ENCODE data around the gene IFNLR1.
"Not testable (repeated sequence)": the region's sequence is repeated elsewhere in the genome, so short reads cannot be mapped to it uniquely, and the experiment has no call there.

The IFNLR1 gene

DNA sequence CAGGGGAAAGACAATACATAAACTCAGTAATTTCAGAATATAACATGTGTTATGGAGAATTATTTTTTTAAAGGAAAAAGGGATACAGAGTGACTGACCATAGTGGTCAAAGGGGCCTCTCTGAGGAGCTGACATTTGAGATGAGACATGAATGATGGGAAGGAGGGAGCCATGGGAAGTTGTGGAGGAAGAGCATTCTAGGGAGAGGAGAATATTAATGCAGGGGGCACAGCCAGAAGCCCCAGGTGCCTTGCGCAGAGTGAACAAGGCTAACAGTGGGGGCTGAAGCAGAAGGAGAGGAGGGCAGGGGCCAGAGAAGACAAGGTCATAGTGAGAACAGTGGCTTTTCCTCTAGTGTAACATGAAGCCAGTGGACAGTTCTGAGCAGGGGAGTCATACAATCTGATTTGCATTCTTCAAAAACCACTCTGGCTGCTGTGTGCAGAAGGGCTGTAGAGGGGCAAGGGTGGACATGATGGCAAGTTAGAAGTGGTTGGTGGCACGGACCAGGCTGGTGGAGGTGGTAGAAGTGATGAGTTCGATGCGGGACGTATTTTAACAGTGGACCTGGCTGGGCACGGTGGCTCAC lies 28.2 kb upstream of the IFNLR1 start:
- Histone ChIP-seq H3K4me1 (ENCODE audit: insufficient read depth, low read length) (no peaks in the 10 kb centered on the region), H3K36me3 (ENCODE audit: insufficient read depth, low read length) (no peaks in the 10 kb centered on the region), H3K9me3 (ENCODE audit: low read length) (peaks cover 2% of the 10 kb centered on the region), H3K27me3 (ENCODE audit: insufficient read depth, low read length) (peaks cover 6% of the 10 kb centered on the region), H3K4me3 (ENCODE audit: low read length) (no peak overlapping the region), H2AFZ (ENCODE audit: low read depth, low read length) (no peak overlapping the region)

DNA sequence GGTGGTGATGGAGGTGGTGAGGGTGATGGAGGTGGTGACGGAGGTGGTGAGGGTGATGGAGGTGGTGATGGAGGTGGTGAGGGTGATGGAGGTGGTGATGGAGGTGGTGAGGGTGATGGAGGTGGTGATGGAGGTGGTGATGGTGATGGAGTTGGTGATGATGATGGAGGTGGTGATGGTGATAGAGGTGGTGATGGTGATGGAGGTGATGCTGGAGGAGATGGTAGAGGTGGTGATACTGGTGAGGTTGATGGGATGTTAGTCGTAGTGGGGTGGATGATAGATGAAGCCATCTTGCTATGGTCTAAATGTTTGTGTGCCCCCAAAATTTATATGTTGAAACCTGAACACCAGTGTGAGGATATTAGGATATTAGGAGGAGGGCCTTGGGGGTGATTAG lies 25.3 kb upstream of the IFNLR1 start:
- Histone ChIP-seq H3K36me3 (ENCODE audit: insufficient read depth, low read length) (no peaks in the 10 kb centered on the region), H3K4me3 (ENCODE audit: low read length) (no peak overlapping the region), H3K9me3 (ENCODE audit: low read length) (peaks cover 2% of the 10 kb centered on the region), H3K27me3 (ENCODE audit: insufficient read depth, low read length) (no peaks in the 10 kb centered on the region), H3K4me1 (ENCODE audit: insufficient read depth, low read length) (no peaks in the 10 kb centered on the region), H2AFZ (ENCODE audit: low read depth, low read length) (no peak overlapping the region)

DNA sequence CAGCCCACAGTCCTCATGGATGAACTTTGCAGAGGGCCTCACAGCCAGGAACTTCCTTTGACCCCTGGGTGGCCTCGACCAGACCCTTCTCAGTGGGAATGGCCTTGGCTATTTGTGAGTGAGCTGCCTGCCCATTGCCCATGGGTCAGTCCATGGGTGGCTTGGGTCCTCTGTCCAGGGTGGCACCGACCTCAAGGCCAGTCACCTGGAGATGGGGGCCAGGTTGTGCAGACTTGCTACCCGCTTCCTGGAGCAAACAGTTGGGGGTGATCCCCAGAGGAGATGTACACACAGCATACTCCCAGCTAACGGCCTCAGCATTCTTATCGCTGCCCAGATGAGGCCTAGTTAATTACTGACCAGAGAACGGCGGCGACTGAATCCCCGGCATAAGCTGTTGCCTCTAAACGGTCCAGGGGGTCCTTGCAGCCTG lies 23.1 kb upstream of the IFNLR1 start:
- H3K4me1 ChIP-seq (ENCODE audit: insufficient read depth, low read length): no peaks in the 10 kb centered on the region
- H3K27me3 ChIP-seq (ENCODE audit: insufficient read depth, low read length): no peaks in the 10 kb centered on the region
- H3K4me3 ChIP-seq (ENCODE audit: low read length): no peak overlapping the region
- no peak overlapping the region for H2AFZ ChIP-seq (ENCODE audit: low read depth, low read length)
- H3K36me3 ChIP-seq (ENCODE audit: insufficient read depth, low read length): no peaks in the 10 kb centered on the region
- peaks cover 2% of the 10 kb centered on the region for H3K9me3 ChIP-seq (ENCODE audit: low read length)

DNA sequence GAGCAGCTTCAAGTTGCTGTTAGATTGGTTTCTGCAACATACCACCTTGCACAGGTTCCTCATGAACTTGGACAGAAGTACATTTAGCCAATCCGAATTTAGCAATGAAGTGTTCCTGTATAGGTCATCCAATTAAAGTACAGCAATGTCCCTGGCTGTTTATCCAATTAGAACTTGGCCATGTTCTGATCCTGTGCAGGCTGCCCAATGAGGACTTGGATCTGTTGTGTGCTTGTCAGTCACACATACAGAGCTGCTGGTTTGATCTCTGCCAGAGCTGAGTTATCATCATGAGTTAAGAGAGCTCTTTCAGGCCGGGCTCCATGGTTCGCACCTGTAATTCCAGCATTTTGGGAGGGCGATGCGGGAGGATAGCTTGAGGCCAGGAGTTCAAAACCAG lies 22.0 kb upstream of the IFNLR1 start:
- Histone ChIP-seq H3K4me1 (ENCODE audit: insufficient read depth, low read length) (no peaks in the 10 kb centered on the region), H3K27me3 (ENCODE audit: insufficient read depth, low read length) (no peaks in the 10 kb centered on the region), H3K4me3 (ENCODE audit: low read length) (no peak overlapping the region), H3K36me3 (ENCODE audit: insufficient read depth, low read length) (no peaks in the 10 kb centered on the region), H3K9me3 (ENCODE audit: low read length) (peaks cover 2% of the 10 kb centered on the region), H2AFZ (ENCODE audit: low read depth, low read length) (no peak overlapping the region)

DNA sequence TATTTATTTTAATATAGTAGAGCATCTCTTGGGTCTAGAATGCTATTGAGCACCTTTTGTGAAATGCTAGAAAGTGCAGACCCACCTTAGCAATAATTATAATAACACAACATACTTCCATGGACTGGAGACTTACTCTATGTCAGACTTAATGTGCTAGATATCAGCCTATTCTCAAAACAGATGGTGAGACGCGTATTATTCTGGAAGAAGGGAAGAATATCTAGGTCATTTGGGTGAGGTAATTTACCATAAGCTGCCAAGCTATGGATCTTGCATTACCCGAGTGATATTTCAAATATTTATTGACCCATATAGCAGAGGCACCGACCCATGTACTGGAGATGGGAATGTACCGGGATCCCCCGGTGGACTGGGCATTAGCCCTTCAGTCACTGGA lies 20.6 kb upstream of the IFNLR1 start:
- no peaks in the 10 kb centered on the region for H3K4me1 ChIP-seq (ENCODE audit: insufficient read depth, low read length)
- peaks cover 2% of the 10 kb centered on the region for H3K9me3 ChIP-seq (ENCODE audit: low read length)
- H2AFZ ChIP-seq (ENCODE audit: low read depth, low read length): no peak overlapping the region
- H3K27me3 ChIP-seq (ENCODE audit: insufficient read depth, low read length): no peaks in the 10 kb centered on the region
- no peak overlapping the region for H3K4me3 ChIP-seq (ENCODE audit: low read length)
- no peaks in the 10 kb centered on the region for H3K36me3 ChIP-seq (ENCODE audit: insufficient read depth, low read length)

DNA sequence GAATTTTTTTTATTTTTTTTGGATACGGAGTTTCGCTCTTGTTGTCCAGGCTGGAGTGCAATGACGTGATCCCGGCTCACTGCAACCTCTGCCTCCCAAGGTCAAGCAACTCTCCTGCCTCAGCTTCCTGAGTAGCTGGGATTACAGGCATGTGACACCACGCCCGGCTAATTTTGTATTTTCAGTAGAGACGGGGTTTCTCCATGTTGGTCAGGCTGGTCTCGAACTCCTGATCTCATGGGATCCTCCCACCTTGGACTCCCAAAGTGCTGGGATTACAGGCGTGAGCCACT lies 20.3 kb upstream of the IFNLR1 start:
- not testable (repeated sequence) for H3K4me3 ChIP-seq (ENCODE audit: low read length)

DNA sequence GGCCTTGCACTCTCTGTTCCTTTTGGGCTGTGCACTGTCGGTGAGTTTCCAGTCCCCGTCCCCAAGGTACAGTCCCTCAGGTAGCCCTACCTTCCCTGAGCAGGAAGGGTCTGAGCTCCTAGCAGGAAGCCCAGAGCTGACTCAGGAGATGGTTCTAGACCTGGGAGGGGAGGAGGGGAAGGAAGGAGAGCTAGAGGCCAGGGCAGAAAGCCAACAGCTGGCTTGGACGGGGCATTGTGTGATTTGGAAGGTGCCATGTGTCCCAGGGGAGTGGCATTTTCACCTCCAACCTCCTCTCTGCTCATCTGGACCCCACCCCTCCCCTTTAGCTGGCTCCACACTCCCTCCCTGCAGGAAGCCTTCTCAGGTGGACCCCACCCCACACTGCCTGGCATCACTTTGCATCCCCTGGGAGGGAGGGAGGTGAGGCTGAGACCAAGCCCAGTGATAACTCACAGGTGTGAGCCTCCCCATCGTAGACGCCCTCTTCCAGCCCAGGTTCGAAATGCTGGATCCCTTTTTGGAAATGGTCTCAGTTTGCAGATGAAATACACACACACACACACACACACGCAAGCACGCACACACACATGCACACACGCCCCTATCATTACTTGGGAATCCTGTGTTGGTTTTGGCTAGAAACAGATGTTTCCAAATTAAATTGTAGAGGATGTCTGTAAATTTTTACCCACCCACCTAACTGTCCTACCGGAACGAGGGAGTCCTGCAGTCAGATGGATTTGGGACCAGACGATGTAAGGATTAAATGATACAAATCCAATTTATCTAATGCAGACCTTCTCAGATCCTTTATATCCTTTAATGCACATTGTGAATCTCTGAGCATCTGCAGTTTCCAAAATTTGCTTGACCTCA lies 19.7 kb upstream of the IFNLR1 start:
- H3K9me3 ChIP-seq (ENCODE audit: low read length): no peaks in the 10 kb centered on the region
- H3K27me3 ChIP-seq (ENCODE audit: insufficient read depth, low read length): no peaks in the 10 kb centered on the region
- H3K4me1 ChIP-seq (ENCODE audit: insufficient read depth, low read length): no peaks in the 10 kb centered on the region
- H3K36me3 ChIP-seq (ENCODE audit: insufficient read depth, low read length): no peaks in the 10 kb centered on the region
- no peak overlapping the region for H3K4me3 ChIP-seq (ENCODE audit: low read length)
- H2AFZ ChIP-seq (ENCODE audit: low read depth, low read length): no peak overlapping the region

More for the DNA sequence above, 20.3 kb upstream of the IFNLR1 start:
- H3K36me3 ChIP-seq (ENCODE audit: insufficient read depth, low read length); H3K9me3 ChIP-seq (ENCODE audit: low read length); H3K27me3 ChIP-seq (ENCODE audit: insufficient read depth, low read length); H2AFZ ChIP-seq (ENCODE audit: low read depth, low read length); H3K4me1 ChIP-seq (ENCODE audit: insufficient read depth, low read length): not testable (repeated sequence)

DNA sequence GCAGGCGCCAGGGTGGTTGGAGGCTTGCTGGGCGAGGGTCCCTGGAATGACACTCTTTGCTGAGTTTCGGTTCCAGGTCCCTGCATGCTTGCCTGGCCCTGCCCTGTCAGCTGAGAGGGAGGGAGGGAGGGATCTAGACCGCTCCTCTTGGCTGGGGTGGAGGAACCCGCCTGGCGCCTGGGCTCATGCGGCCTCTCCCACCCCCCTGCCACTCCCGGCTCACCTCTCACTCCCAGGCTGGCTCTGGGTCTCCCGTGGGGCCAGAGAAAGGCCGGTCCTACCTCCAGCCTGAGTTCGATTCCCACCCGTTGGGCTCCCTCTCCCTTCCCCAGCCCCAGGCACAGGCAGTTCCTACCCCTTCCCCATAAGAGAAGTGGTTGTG lies 19.0 kb upstream of the IFNLR1 start:
- Histone ChIP-seq H3K36me3 (ENCODE audit: insufficient read depth, low read length) (no peaks in the 10 kb centered on the region), H3K27me3 (ENCODE audit: insufficient read depth, low read length) (no peaks in the 10 kb centered on the region), H3K9me3 (ENCODE audit: low read length) (no peaks in the 10 kb centered on the region), H3K4me3 (ENCODE audit: low read length) (no peak overlapping the region), H2AFZ (ENCODE audit: low read depth, low read length) (no peak overlapping the region), H3K4me1 (ENCODE audit: insufficient read depth, low read length) (no peaks in the 10 kb centered on the region)

DNA sequence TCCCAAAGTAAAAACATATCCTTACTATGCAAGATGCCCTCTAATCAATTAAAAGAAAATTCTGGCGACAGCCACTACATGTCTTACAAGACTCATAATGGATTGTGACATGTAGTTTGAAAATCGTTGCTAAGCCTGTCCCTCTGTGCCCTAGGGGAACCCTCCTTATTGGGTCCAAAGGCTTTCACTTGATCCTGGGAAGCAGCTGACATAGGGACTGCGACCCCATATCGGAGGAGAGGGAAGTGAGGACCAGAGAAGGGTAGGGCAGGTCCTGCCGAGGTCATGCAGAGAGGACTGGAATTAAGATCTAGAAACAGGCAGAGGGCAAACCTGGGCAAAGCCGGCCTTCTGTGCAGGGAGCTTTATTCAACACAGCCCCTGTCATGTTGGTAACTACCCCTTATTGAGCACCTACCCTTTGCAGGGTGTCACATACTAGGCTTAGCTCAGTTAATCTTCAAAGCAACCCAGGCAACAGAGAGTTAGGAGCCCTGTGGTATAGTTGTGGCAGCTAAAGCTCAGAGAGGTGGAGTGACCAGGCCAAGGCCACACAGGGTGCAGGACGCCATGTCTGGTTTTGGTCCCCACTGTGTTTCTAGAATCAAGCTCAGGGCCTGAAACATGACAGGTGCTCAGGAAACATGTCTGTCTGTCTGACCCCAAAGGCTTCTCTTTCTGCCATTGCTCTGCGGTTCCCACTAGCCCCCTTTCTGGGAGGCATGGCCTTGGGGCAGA lies 18.4 kb upstream of the IFNLR1 start:
- H2AFZ ChIP-seq (ENCODE audit: low read depth, low read length): no peak overlapping the region
- H3K4me3 ChIP-seq (ENCODE audit: low read length): no peak overlapping the region
- H3K27me3 ChIP-seq (ENCODE audit: insufficient read depth, low read length): no peaks in the 10 kb centered on the region
- no peaks in the 10 kb centered on the region for H3K36me3 ChIP-seq (ENCODE audit: insufficient read depth, low read length)
- no peaks in the 10 kb centered on the region for H3K9me3 ChIP-seq (ENCODE audit: low read length)
- no peaks in the 10 kb centered on the region for H3K4me1 ChIP-seq (ENCODE audit: insufficient read depth, low read length)

DNA sequence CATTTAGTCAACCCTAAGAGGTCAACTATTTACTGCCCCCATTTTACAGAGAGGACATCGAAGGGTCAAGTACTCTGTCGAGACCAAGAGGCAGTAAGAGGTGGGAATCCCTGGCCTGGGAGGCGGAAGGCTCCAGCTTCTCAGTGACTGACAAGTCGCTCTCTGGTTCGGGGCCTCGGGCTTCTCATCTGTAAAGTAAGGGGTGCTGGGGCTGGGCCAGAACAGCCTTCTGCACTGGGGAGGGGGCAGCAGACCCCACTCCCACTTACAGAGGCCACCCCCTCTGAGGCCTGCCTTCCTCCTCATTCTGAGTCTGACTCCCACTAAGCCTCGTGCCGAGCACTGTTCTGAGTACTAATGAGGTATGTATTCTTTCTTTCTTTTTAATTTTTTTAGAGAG lies 17.0 kb upstream of the IFNLR1 start:
- Histone ChIP-seq H3K4me1 (ENCODE audit: insufficient read depth, low read length) (no peaks in the 10 kb centered on the region), H3K27me3 (ENCODE audit: insufficient read depth, low read length) (no peaks in the 10 kb centered on the region), H3K36me3 (ENCODE audit: insufficient read depth, low read length) (no peaks in the 10 kb centered on the region), H3K9me3 (ENCODE audit: low read length) (no peaks in the 10 kb centered on the region), H3K4me3 (ENCODE audit: low read length) (no peak overlapping the region), H2AFZ (ENCODE audit: low read depth, low read length) (no peak overlapping the region)

DNA sequence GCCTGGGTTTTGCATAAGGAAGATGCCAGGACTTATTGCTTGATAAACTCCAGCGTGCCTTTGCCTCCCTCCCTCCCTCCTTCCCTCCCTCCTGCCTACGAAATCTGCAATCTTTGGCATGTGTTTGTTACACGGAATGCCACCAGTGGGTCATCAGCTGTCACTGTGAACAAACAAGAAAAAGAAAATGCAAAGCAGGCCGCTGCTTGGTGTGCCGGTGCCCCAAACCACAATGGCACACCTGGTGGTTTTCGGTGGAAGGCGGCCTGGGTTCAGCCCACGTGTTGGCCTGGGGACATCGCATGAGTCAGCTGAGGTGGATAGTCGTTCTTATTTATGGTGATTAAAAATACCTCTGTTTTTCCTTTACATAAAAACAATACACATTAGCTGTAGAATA lies 16.3 kb upstream of the IFNLR1 start:
- H3K36me3 ChIP-seq (ENCODE audit: insufficient read depth, low read length): no peaks in the 10 kb centered on the region
- H3K4me1 ChIP-seq (ENCODE audit: insufficient read depth, low read length): no peaks in the 10 kb centered on the region
- H3K27me3 ChIP-seq (ENCODE audit: insufficient read depth, low read length): no peaks in the 10 kb centered on the region
- no peak overlapping the region for H2AFZ ChIP-seq (ENCODE audit: low read depth, low read length)
- H3K9me3 ChIP-seq (ENCODE audit: low read length): no peaks in the 10 kb centered on the region
- H3K4me3 ChIP-seq (ENCODE audit: low read length): no peak overlapping the region

DNA sequence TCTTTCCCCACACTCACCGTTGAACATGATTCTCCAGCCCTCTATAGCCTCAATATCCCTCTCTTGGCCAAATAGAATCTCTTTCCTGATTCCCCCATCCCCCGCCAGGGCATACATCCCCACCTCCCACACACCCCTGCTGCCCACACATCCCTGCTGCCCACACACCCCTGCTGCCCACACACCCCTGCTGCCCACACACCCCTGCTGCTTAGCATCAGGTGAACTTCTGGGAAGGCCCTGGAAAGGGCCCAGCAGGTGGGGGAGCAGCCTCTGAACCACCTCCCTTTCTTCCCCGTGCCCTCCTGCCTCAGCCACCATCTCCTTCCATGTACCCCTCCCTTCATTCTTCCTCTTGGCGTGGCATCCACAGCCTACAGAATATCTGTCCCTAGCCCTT lies 15.9 kb upstream of the IFNLR1 start:
- Histone ChIP-seq H2AFZ (ENCODE audit: low read depth, low read length) (no peak overlapping the region), H3K36me3 (ENCODE audit: insufficient read depth, low read length) (no peaks in the 10 kb centered on the region), H3K27me3 (ENCODE audit: insufficient read depth, low read length) (peaks cover 1% of the 10 kb centered on the region), H3K9me3 (ENCODE audit: low read length) (no peaks in the 10 kb centered on the region), H3K4me1 (ENCODE audit: insufficient read depth, low read length) (no peaks in the 10 kb centered on the region), H3K4me3 (ENCODE audit: low read length) (no peak overlapping the region)

DNA sequence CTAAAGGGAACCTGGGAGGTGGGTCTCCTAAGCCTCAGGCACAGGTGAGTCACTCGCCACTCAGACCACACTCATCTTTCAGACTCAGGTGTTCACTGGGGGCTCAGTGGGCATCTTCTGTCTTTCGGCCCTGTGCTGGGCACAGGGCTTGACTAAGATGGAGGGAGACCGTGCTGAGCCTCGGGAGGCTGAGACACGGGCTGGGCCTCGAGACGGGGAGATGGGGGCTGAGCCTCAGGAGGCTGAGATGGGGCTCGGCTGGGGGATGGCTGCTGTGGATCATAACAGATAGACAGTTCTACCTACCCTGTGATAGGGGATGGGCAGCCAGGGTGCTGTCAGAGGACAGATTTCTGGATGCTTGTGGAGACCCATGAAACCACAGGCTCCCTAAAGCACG lies 15.5 kb upstream of the IFNLR1 start:
- H3K9me3 ChIP-seq (ENCODE audit: low read length): no peaks in the 10 kb centered on the region
- H2AFZ ChIP-seq (ENCODE audit: low read depth, low read length): no peak overlapping the region
- peaks cover 5% of the 10 kb centered on the region for H3K27me3 ChIP-seq (ENCODE audit: insufficient read depth, low read length)
- no peaks in the 10 kb centered on the region for H3K4me1 ChIP-seq (ENCODE audit: insufficient read depth, low read length)
- H3K36me3 ChIP-seq (ENCODE audit: insufficient read depth, low read length): no peaks in the 10 kb centered on the region
- no peak overlapping the region for H3K4me3 ChIP-seq (ENCODE audit: low read length)

Data from neuron (in vitro differentiated cells).